GF-D8 (cell line): ENCODE results near the gene RBM6.
"Not testable (repeated sequence)": the region's sequence is repeated elsewhere in the genome, so short reads cannot be mapped to it uniquely, and the experiment has no call there.

Source experiments
- DNase-seq: peaks from one replicate; lab custom pipeline; 2025; lab: John Stamatoyannopoulos, UW

RBM6 gene, protein sequence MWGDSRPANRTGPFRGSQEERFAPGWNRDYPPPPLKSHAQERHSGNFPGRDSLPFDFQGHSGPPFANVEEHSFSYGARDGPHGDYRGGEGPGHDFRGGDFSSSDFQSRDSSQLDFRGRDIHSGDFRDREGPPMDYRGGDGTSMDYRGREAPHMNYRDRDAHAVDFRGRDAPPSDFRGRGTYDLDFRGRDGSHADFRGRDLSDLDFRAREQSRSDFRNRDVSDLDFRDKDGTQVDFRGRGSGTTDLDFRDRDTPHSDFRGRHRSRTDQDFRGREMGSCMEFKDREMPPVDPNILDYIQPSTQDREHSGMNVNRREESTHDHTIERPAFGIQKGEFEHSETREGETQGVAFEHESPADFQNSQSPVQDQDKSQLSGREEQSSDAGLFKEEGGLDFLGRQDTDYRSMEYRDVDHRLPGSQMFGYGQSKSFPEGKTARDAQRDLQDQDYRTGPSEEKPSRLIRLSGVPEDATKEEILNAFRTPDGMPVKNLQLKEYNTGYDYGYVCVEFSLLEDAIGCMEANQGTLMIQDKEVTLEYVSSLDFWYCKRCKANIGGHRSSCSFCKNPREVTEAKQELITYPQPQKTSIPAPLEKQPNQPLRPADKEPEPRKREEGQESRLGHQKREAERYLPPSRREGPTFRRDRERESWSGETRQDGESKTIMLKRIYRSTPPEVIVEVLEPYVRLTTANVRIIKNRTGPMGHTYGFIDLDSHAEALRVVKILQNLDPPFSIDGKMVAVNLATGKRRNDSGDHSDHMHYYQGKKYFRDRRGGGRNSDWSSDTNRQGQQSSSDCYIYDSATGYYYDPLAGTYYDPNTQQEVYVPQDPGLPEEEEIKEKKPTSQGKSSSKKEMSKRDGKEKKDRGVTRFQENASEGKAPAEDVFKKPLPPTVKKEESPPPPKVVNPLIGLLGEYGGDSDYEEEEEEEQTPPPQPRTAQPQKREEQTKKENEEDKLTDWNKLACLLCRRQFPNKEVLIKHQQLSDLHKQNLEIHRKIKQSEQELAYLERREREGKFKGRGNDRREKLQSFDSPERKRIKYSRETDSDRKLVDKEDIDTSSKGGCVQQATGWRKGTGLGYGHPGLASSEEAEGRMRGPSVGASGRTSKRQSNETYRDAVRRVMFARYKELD

DNA sequence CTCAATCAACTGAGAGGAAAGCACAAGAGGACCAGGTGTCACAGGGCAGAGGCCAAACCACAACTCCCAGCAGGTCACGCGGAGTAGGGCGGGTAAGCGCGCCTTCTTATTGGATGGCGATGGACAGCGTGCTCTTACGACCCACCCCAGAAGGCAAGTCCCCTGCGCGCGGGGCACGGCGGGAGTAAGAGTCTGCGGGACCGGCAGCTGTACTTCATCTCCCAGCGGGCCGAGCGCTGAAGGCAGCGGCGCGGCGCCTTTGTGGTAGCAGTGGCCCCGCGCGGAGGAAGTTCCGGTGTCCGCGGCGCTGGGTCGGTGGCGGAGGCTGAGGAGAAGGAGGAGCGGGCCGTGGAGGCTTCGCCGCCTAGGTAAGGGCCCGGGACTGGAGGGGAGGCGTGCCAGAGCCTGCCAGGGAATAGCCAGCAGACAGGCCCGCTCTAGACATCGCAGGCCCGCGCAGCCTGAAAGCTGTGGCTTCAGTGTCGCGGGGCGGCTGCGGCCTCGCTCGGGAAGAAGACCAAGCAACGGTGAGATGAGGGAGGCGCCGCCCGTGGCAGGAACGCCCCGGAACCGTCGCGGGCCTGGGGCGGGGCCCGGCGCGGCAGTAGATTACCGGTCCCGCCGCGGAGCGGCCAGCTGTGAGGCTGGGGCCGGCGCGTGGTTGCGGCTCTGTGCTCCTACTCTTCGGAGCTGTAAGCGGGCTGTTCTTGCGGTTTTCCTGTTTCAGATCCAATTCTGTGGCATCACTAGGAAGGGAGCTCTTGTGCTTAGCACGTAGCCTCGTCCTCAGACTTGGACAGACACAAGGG is at the start of gene RBM6:
RBM6 (plus strand) TSS at position 293 of the 809 bp plus-strand sequence. CDS start 22,492 bp downstream, outside the sequence.
- peak; percentile 95 for DNase-seq

- no peak for DNase-seq
Measured at GRCh38 chr3:49895791-49896190, 44.2 kb upstream of the RBM6 start.

GRCh38 chr3:49896345-49896744 is 43.6 kb upstream of the RBM6 start:
- DNase-seq, result no peak

GRCh38 chr3:49898991-49899390 is 41.0 kb upstream of the RBM6 start:
- no peak for DNase-seq

DNA sequence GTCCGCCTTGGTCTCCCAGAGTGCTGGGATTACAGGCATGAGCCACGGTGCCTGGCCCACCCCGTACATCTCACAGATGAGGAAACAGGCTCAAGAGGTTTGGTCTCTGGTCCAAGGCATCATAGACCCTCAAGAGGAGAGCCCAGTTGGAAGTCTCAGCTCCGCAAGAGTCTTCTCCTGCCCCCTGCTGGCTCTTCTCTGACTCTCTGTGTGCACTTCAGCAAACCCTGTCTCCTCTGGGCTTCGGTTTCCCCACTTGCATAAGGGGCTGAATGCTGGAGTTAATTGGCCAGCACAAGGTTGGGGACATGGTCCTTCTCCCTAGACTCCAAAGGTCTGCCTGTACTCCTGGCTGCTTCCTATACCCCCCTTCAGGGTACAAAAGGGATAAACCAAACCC is 40.1 kb upstream of the RBM6 start:
- no peak for DNase-seq

DNA sequence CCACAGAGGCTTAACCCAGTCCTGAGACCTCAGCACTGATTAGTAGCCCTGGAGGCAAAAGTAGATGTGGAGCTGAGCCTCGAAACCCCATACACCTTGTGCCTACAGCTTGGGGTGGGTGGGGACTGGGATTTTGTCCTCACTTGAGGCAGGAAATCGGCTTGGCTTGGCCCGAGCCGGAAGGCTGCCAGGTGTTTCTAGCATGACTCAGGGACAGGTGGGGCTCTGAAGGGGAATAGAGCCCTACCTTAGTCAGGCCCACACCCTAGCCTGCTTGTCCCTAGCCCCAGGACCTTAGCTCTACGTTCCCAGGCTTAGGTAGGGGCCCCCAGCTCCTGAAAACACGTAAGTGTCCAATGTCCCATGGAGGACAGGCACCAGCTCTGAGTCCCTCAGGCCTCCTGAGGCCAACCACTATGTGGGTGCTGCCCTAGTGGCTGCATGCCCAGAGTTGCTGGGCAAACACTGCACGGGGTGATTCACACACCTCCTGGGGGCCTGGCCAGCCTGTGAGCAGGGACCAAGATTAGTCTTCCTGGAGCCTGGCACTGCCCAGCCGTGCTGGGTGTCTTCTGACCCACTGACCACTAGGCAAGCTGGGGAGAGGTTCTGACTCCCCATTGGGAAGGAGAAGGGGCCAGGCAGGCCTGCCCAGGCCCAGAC is 39.3 kb upstream of the RBM6 start:
- DNase-seq, result no peak

- no peak for DNase-seq
Measured at GRCh38 chr3:49901366-49902339, 38.3 kb upstream of the RBM6 start.

GRCh38 chr3:49902511-49903345 is 37.2 kb upstream of the RBM6 start:
- no peak for DNase-seq

GRCh38 chr3:49903451-49904424 is 36.2 kb upstream of the RBM6 start, which contains the start of gene MST1R:
TSS of gene MST1R (minus strand) at chr3:49903873. CDS start at chr3:49903609, 264 bp downstream.
- no peak for DNase-seq

- not testable (repeated sequence) for DNase-seq
Measured at GRCh38 chr3:49904448-49904847, 35.5 kb upstream of the RBM6 start.

- DNase-seq, result no peak
Measured at GRCh38 chr3:49906073-49906743, 33.7 kb upstream of the RBM6 start.

- no peak for DNase-seq
Measured at GRCh38 chr3:49908373-49909199, 31.4 kb upstream of the RBM6 start.

- no peak for DNase-seq
Measured at GRCh38 chr3:49910409-49911123, 29.4 kb upstream of the RBM6 start.

- DNase-seq, result no peak
Measured at GRCh38 chr3:49911124-49911420, 28.9 kb upstream of the RBM6 start.

DNA sequence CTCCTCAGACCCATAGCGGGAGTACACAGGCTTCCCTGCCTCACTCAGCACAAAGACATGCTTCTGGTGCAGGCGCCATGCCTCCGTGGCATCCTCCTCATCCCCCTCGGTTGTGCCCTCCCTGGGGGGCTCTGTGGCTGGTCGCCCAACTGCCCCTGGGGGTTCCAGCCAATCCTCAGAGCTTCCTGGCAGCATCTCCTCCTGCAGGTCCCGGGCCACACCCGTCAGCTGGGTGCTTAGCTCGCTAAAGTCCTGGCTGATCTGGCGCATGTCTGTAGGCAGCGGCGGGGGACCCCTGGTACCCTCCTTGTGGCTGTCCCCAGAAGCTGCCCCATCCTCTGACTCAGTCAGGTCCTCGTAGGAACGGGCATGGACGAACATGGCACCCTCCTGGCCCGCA is 28.3 kb upstream of the RBM6 start:
- no peak for DNase-seq

- no peak for DNase-seq
Measured at GRCh38 chr3:49912881-49913281, 27.1 kb upstream of the RBM6 start.
